ENCODE measurements around the gene GCNT4. TPM values are rescaled to one million over a fixed set of nuclear protein-coding genes. Genes with fewer than 3 reads are reported as not detected.

The GCNT4 gene
- total RNA-seq, 1 experiment from 2014 or later: 4.5 TPM

- Mint-ChIP-seq H3K4me3 (ENCODE audit: low read depth, unreplicated experiment) (no peak overlapping the region), H3K9me3 (ENCODE audit: low read depth, unreplicated experiment) (no peaks in the 10 kb centered on the region), H3K4me1 (ENCODE audit: low read depth, unreplicated experiment) (peaks cover 12% of the 10 kb centered on the region), H3K27me3 (ENCODE audit: unreplicated experiment) (no peaks in the 10 kb centered on the region), H3K27ac (ENCODE audit: unreplicated experiment) (no peak overlapping the region), H3K36me3 (ENCODE audit: insufficient read depth, unreplicated experiment) (peaks cover 4% of the 10 kb centered on the region)
- TF ChIP-seq CTCF (IDR thresholded peaks at IDR 0.05; ENCODE audit: unreplicated experiment): no peak
- no TSS peak for BruUV-seq (replicated peaks)
- DNase-seq: no peak
- CTCF ChIA-PET: no interaction called here
- intact Hi-C loops (cut with micrococcal nuclease; ENCODE audit: unreplicated experiment): no loop called here
Measured at GRCh38 chr5:75031366-75031765, 21.0 kb downstream of the GCNT4 start.

DNA sequence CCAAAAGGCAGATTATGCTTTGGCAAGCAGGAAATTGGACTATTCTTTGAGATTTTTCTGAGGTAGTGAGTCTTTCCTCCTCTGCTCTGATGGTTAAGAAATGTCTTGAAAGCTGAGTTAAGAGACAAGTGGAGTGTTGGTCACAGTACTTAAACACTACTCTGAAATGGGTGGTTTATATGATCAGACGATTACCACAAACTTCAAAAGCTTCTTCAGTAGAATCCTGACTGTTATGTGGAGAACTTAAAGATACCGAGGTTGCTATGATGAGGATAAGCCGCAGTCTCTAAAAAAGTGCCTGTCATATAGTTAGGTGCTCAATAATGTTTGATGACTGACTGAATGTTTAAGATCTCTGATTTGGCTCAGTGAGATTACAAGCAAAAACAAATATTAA is 24.3 kb downstream of the GCNT4 start:
- Mint-ChIP-seq H3K4me3 (ENCODE audit: low read depth, unreplicated experiment) (no peak overlapping the region), H3K4me1 (ENCODE audit: low read depth, unreplicated experiment) (peaks cover 13% of the 10 kb centered on the region), H3K9me3 (ENCODE audit: low read depth, unreplicated experiment) (no peaks in the 10 kb centered on the region), H3K36me3 (ENCODE audit: insufficient read depth, unreplicated experiment) (peaks cover 4% of the 10 kb centered on the region), H3K27ac (ENCODE audit: unreplicated experiment) (no peak overlapping the region), H3K27me3 (ENCODE audit: unreplicated experiment) (no peaks in the 10 kb centered on the region)
- intact Hi-C loops (cut with micrococcal nuclease; ENCODE audit: unreplicated experiment): no loop called here
- BruUV-seq (replicated peaks): no TSS peak
- no peak for TF ChIP-seq CTCF (IDR thresholded peaks at IDR 0.05; ENCODE audit: unreplicated experiment)
- DNase-seq: no peak
- CTCF ChIA-PET: no interaction called here

GRCh38 chr5:75023368-75024159 is 28.8 kb downstream of the GCNT4 start:
- Mint-ChIP-seq H3K27ac (ENCODE audit: unreplicated experiment) (no peak overlapping the region), H3K27me3 (ENCODE audit: unreplicated experiment) (no peaks in the 10 kb centered on the region), H3K9me3 (ENCODE audit: low read depth, unreplicated experiment) (no peaks in the 10 kb centered on the region), H3K4me3 (ENCODE audit: low read depth, unreplicated experiment) (no peak overlapping the region), H3K36me3 (ENCODE audit: insufficient read depth, unreplicated experiment) (no peaks in the 10 kb centered on the region), H3K4me1 (ENCODE audit: low read depth, unreplicated experiment) (peaks cover 48% of the 10 kb centered on the region)
- TF ChIP-seq CTCF (IDR thresholded peaks at IDR 0.05; ENCODE audit: unreplicated experiment): no peak
- DNase-seq: no peak
- BruUV-seq (replicated peaks): no TSS peak
- CTCF ChIA-PET: no interaction called here
- intact Hi-C loops (cut with micrococcal nuclease; ENCODE audit: unreplicated experiment): no loop called here

DNA sequence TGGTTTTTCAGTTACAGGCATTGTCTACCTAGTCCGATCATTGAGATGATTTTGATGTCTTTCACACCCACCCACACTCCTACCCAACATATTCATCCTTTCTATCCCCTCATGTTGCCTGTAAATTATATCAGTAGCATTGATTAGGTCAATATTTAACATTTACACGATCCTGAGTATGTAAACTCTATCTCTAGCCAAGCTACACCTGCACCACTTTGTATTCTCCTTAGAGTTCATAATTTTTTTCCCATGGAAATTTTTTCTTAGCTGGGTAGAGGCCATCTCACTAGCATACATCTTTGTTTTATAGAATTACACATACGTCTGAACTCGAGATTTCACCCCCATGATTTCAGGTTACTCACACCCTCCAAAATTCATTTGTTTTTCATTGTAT is 30.6 kb downstream of the GCNT4 start:
- BruUV-seq (replicated peaks): no TSS peak
- DNase-seq: no peak
- Mint-ChIP-seq H3K27me3 (ENCODE audit: unreplicated experiment) (no peaks in the 10 kb centered on the region), H3K9me3 (ENCODE audit: low read depth, unreplicated experiment) (no peaks in the 10 kb centered on the region), H3K36me3 (ENCODE audit: insufficient read depth, unreplicated experiment) (no peaks in the 10 kb centered on the region), H3K4me1 (ENCODE audit: low read depth, unreplicated experiment) (peaks cover 62% of the 10 kb centered on the region), H3K4me3 (ENCODE audit: low read depth, unreplicated experiment) (no peak overlapping the region), H3K27ac (ENCODE audit: unreplicated experiment) (no peak overlapping the region)
- CTCF ChIA-PET: no interaction called here
- TF ChIP-seq CTCF (IDR thresholded peaks at IDR 0.05; ENCODE audit: unreplicated experiment): no peak
- intact Hi-C loops (cut with micrococcal nuclease; ENCODE audit: unreplicated experiment): no loop called here

Measured in Calu3 (cell line).